Erythroblast (primary cell): ENCODE measurements around the gene GOLGB1.

Source experiments
- GATA1 ChIP-seq: IDR thresholded peaks from 2 replicates; pipeline ENCODE4 v1.6.1; 2011; ENCODE audit warnings: low read depth, mild to moderate bottlenecking, control low read depth, low read length, moderate library complexity
- POLR2A ChIP-seq: IDR thresholded peaks from 2 replicates; pipeline ENCODE4 v1.6.1; 2011; ENCODE audit warnings: mild to moderate bottlenecking, low read length

GRCh38 chr3:121641127-121641526 is 108.4 kb downstream of the GOLGB1 start:
- TF ChIP-seq POLR2A (no peak), GATA1 (no peak)
